NB4 (cell line): ENCODE results near the gene MAP3K2.

Experiments
- MAX ChIP-seq: IDR thresholded peaks from 2 replicates; pipeline ENCODE4 v1.6.1; 2011; ENCODE audit warnings: low read depth, low read length
- POLR2A ChIP-seq: IDR thresholded peaks from 2 replicates; pipeline ENCODE4 v1.6.1; 2011; ENCODE audit warnings: mild to moderate bottlenecking; ENCODE audit not compliant: insufficient read length; ENCODE audit errors: extremely low read depth

- no peak for TF ChIP-seq POLR2A
- TF ChIP-seq MAX, result no peak
Observed at GRCh38 chr2:127392133-127392827, 4.5 kb upstream of the MAP3K2 start.
